ENCODE results near the gene ARFGEF3.
"Not testable (repeated sequence)": the region's sequence is repeated elsewhere in the genome, so short reads cannot be mapped to it uniquely, and the experiment has no call there.

The ARFGEF3 gene

DNA sequence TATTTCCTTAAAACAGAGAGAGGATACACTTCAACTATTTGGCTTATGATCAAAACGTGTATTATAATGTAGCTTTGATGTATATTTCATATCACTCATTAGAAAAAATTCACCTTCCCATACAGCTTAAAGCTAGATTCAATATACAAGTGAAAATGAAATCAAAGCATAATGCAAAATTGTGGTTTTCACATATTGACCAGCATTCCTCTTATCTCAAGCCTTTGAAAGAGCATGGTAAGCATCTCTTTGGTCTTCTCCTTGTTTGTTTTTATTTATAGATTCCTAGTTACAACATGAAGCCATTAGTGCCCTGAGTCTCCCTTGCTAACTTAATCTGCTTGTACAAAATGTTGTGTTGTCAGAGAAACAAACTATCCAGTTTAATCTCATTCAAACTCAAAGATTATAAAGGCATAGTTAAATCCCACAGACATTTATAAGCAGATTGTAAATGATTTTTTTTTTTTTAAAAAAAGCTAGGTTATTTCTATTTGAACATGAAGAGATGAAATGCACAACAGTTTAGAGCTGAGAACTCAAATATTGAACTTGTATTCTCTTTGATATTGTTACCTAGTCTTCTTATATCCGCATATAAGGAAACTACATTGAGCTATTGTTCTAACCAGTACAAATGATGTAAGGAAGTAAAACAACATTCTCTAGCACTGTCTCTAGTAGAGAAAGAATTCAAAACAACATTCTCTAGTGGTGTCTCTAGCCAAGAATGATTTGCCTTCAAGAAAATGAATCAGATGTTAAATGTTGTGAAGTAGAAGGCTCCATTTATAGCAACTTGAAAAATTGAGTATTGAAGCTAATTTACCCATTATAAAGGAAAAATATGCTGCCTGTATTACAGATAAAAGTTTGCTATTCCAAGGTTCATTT is 184.8 kb downstream of the ARFGEF3 start:
- no peak overlapping the region for H3K27ac Mint-ChIP-seq
- DNase-seq, result no peak
- H3K27me3 Mint-ChIP-seq, result peaks cover 22% of the 10 kb centered on the region
- H3K36me3 Mint-ChIP-seq, result no peaks in the 10 kb centered on the region
- H3K9me3 Mint-ChIP-seq, result no peaks in the 10 kb centered on the region
- H3K4me3 Mint-ChIP-seq, result no peak overlapping the region
- H3K4me1 Mint-ChIP-seq, result no peaks in the 10 kb centered on the region
- CTCF ChIA-PET, result interaction anchor here (0.9 to 1.2 kb wide), 2 partner anchors 31 to 230 kb away, joined by 3 to 4 read pairs; partner anchors contain the start of gene SMIM28

DNA sequence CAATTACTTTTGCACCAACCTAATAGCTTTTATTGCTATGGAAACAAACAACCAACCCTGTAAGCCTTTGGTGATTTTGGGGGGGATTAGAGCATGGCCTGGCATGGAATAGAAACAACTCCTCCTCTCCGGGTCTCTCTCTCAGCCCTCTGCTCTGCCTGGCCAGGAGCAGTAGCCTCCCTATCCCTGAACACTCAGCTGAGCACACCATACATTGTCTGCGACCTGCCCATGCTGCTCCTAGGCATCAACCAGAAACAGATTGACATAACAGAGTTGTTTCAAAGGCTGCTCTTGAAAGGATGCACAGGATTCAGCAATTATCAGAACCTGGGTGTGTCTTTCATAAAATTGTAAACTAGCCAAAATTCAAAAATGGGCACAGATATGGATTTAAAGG is 186.1 kb downstream of the ARFGEF3 start:
- Mint-ChIP-seq H3K4me3 (no peak overlapping the region), H3K27me3 (peaks cover 26% of the 10 kb centered on the region), H3K36me3 (no peaks in the 10 kb centered on the region), H3K27ac (no peak overlapping the region), H3K4me1 (no peaks in the 10 kb centered on the region), H3K9me3 (no peaks in the 10 kb centered on the region)
- DNase-seq, result no peak
- CTCF ChIA-PET, result no interaction called here

DNA sequence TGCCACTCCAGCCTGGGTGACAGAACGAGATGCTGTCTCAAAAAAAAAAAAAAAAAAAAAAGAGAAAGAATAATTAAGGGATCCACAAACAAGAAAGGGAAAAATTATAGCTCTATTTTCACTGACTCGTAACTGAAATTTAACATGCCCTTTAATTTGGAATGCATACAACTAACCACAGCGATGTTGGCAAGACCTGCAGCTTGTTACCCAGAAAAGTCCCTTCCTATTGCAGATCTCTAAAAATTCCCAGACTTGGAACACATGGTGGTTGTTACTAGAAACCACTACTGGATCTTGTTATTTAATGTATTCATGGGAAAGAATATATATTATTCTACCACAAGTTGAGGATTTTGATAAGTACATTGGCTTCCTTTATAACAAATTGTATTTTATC is 188.2 kb downstream of the ARFGEF3 start:
- no peak overlapping the region for H3K4me3 Mint-ChIP-seq
- no peaks in the 10 kb centered on the region for H3K36me3 Mint-ChIP-seq
- H3K27ac Mint-ChIP-seq, result no peak overlapping the region
- CTCF ChIA-PET, result no interaction called here
- no peaks in the 10 kb centered on the region for H3K4me1 Mint-ChIP-seq
- H3K27me3 Mint-ChIP-seq, result peaks cover 32% of the 10 kb centered on the region
- H3K9me3 Mint-ChIP-seq, result no peaks in the 10 kb centered on the region
- DNase-seq, result no peak

DNA sequence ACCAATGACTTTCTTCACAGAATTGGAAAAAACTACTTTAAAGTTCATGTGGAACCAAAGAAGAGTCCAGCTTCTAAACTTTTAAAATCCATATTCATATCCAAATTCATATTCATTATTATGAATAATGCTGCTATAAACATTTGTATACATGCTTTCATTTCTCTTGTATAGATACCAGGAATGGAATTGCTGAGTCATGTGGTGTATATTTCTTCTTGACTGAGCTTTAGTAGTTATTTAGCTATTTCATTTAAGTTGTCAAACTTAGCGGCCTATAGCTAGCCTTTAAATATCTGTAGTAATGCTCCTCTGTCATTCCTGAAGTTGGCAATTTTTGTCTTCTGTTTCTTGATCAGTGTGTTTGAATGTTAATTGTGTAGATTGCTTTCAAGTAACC is 196.2 kb downstream of the ARFGEF3 start:
- CTCF ChIA-PET, result no interaction called here
- Mint-ChIP-seq H3K9me3 (no peaks in the 10 kb centered on the region), H3K4me3 (no peak overlapping the region), H3K27me3 (peaks cover 14% of the 10 kb centered on the region), H3K27ac (no peak overlapping the region), H3K36me3 (no peaks in the 10 kb centered on the region), H3K4me1 (no peaks in the 10 kb centered on the region)
- no peak for DNase-seq

DNA sequence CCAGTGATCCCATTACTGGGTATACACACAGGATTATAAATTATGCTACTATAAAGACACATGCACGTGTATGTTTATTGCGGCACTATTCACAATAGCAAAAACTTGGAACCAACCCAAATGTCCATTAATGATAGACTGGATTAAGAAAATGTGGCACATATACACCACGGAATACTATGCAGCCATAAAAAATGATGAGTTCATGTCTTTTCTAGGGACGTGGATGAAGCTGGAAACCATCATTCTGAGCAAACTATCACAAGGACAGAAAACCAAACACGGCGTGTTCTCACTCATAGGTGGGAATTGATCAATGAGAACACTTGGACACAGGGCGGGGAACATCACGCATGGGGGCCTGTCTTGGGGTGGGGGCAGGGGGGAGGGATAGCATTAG is 206.9 kb downstream of the ARFGEF3 start:
- H3K4me3 Mint-ChIP-seq, CTCF ChIA-PET, H3K9me3 Mint-ChIP-seq, H3K36me3 Mint-ChIP-seq, H3K4me1 Mint-ChIP-seq, DNase-seq, H3K27ac Mint-ChIP-seq: not testable (repeated sequence)
- peaks cover 10% of the 10 kb centered on the region for H3K27me3 Mint-ChIP-seq

DNA sequence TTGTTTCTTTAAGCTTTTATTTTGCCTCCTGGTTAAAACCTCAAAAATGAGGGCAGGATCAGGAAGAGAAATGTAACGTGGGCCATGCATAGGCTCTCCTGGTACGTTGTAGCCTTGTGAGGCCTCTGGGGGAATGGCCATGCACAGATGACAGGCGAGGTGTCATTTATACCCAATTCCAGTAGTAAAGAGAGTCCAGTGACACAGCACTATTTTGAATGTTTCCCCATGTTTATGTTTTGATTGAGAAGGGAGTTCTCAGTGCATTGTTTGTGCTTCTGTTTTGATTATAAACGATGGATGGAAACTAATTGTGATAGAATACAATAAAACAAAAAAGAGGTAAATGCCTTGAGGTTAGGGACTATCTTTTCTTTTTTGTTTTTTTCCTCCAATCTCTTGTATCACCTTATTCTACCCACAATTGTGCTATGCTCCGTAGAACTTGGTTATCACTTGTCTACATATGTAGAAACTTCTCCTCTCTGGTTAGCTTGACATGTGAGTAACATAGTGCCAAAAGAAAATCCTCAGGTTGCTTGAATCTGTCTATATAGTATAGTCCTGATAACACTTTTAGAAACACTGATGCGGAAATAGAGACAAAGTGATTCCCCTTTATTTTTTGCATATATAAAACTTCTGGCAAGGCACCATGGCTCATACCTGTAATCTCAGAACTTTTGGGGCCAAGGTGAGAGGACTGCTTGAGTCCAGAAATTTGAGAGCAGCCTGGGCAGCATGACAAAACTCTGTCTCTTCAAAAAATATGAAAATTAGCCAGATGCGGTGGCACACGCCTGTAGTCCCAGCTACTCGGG is 209.1 kb downstream of the ARFGEF3 start:
- Mint-ChIP-seq H3K4me3 (no peak overlapping the region), H3K27ac (no peak overlapping the region), H3K9me3 (no peaks in the 10 kb centered on the region), H3K36me3 (no peaks in the 10 kb centered on the region), H3K27me3 (peaks cover 10% of the 10 kb centered on the region), H3K4me1 (no peaks in the 10 kb centered on the region)
- no peak for DNase-seq
- CTCF ChIA-PET, result no interaction called here

DNA sequence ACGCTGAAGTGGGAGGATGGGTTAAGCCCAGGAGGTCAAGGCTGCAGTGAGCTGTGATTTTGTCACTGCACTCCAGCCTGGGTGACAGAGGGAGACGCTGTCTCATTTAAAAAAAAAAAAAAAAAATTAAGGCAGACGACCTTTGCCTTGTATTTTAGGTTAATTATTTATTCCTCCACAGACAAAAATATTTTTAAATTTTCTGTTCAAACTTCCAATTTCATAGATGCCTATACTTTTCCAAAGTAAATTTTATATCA is 209.6 kb downstream of the ARFGEF3 start:
- DNase-seq, result no peak
- Mint-ChIP-seq H3K27me3 (peaks cover 10% of the 10 kb centered on the region), H3K27ac (no peak overlapping the region), H3K36me3 (no peaks in the 10 kb centered on the region), H3K4me1 (no peaks in the 10 kb centered on the region), H3K4me3 (no peak overlapping the region), H3K9me3 (no peaks in the 10 kb centered on the region)
- CTCF ChIA-PET, result no interaction called here

DNA sequence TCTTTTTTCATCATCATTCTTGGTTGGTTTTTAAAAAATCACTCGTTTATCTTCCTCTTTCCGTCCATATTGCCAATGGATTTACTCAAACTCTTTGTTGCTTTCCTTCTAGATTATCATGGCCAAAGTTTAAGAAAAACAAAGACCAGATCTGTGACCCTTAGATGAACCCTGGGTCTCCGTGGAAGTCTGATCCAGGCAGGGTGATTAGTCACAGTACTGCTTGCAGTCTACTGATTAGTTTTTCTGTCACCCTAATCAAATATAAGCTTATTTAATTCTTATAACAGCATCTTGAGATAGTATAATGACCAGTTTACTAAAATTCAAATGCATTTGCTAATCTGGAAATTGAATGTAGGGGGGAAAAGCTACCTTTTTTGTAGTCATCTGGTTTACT is 210.0 kb downstream of the ARFGEF3 start:
- no peak for DNase-seq
- Mint-ChIP-seq H3K36me3 (no peaks in the 10 kb centered on the region), H3K9me3 (no peaks in the 10 kb centered on the region), H3K4me1 (no peaks in the 10 kb centered on the region), H3K4me3 (no peak overlapping the region), H3K27me3 (peaks cover 10% of the 10 kb centered on the region), H3K27ac (no peak overlapping the region)
- CTCF ChIA-PET, result interaction anchor here (0.9 kb wide), 1 partner anchor 138 kb away, joined by 3 read pairs; no protein-coding TSS in a partner anchor

DNA sequence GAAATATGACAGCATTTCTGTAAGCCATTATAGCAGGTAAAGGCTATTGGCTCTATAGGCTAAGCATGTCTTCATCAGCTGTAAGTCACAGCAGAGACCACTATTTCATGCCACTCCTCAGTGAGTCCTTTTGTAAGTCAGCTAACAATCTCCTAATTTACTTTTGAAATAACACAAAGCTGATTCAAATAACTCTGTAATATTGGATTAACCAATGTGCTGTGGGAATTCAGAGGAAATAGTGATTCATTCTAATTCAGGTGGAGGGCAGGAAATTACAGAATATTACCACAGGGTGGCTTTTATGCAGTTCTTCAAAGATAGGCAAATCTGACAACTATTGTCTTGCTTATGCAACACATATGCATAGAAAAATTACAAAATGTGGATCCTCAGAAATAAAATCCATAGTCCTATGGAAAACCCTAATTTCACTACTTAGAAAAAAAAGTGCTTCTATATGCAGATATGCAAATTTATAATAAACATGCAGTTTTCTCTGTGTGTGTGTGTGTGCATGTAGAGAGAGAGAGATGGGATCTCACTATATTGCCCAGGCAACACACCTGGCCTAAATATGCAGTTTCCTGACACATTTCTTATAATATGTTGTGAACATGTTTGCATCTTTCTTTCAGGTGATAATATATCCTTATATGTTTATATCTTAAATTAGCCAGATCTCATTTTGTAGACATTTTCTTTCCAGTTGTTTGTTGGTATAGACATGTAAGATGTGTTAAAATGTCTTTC is 211.1 kb downstream of the ARFGEF3 start:
- Mint-ChIP-seq H3K27me3 (peaks cover 13% of the 10 kb centered on the region), H3K36me3 (no peaks in the 10 kb centered on the region), H3K4me1 (no peaks in the 10 kb centered on the region), H3K9me3 (no peaks in the 10 kb centered on the region), H3K4me3 (no peak overlapping the region), H3K27ac (no peak overlapping the region)
- DNase-seq, result no peak
- CTCF ChIA-PET, result interaction anchor here (0.9 kb wide), 1 partner anchor 137 kb away, joined by 3 read pairs; no protein-coding TSS in a partner anchor

DNA sequence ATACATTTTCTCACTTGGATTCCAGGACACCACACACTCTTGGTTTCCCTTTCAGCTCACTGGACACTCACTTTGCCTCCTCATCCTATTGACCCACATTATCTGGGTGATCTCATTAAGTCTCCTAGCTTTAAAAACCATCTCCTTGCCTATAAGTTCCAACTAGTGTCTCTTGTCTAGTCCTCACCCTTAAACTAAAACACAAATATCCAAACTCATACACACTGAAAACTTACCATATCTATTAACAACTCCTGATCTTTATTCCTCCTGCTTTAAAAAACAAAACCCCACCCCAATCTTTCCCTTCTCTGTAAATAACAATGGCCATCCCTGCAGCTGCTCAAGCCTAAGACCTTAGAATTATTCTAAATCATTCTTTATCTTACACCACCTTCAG is 212.5 kb downstream of the ARFGEF3 start:
- CTCF ChIA-PET, result interaction anchor here (1.3 kb wide), 1 partner anchor 134 kb away, joined by 3 read pairs; no protein-coding TSS in a partner anchor
- no peak overlapping the region for H3K27ac Mint-ChIP-seq
- no peak for DNase-seq
- peaks cover 15% of the 10 kb centered on the region for H3K27me3 Mint-ChIP-seq
- no peaks in the 10 kb centered on the region for H3K36me3 Mint-ChIP-seq
- H3K4me3 Mint-ChIP-seq, result no peak overlapping the region
- H3K4me1 Mint-ChIP-seq, result no peaks in the 10 kb centered on the region
- no peaks in the 10 kb centered on the region for H3K9me3 Mint-ChIP-seq

DNA sequence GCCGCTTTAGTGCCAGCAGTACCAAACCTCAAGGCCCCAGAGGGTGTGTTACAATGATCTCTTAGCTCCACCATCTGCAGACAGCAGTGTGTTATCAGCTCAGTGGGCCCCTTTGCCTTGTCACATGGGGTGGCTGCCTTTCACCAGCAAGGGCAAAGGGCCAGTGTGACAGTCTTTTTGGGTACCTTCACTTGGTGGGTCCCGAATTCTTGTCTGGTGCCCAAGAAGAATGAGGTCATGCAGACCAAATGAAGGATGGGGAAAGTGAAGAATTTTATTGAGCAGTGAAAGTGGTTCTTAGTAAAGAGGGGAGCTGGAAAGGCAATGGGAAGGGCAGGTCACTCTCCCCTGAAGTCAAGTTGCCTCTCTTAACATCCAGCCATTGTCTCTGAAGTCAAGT is 213.1 kb downstream of the ARFGEF3 start:
- Mint-ChIP-seq H3K9me3 (no peaks in the 10 kb centered on the region), H3K27me3 (peaks cover 15% of the 10 kb centered on the region), H3K4me1 (no peaks in the 10 kb centered on the region), H3K4me3 (no peak overlapping the region), H3K27ac (no peak overlapping the region), H3K36me3 (no peaks in the 10 kb centered on the region)
- CTCF ChIA-PET, result interaction anchor here (1.3 kb wide), 1 partner anchor 134 kb away, joined by 3 read pairs; no protein-coding TSS in a partner anchor
- DNase-seq, result no peak

DNA sequence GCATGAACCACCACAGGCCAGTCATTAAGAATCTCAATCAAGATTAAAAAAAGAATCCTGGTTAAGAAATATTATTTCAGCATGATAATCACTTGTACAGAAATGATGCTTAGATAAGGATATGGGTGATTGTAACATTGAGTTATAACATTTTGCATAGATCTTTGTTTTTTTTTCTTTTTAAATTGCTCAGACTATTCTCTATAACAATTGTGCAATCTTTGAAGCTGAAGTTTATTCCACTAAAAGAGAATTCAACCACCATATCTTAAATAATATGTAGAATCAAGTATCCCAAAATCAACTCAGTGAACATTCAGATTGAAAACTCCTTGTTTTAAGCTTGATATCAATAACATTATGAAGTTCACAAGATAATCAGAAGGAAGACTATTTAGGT is 215.3 kb downstream of the ARFGEF3 start:
- Mint-ChIP-seq H3K4me1 (no peaks in the 10 kb centered on the region), H3K27me3 (peaks cover 5% of the 10 kb centered on the region), H3K4me3 (no peak overlapping the region), H3K36me3 (no peaks in the 10 kb centered on the region), H3K9me3 (no peaks in the 10 kb centered on the region), H3K27ac (no peak overlapping the region)
- CTCF ChIA-PET, result no interaction called here
- no peak for DNase-seq

DNA sequence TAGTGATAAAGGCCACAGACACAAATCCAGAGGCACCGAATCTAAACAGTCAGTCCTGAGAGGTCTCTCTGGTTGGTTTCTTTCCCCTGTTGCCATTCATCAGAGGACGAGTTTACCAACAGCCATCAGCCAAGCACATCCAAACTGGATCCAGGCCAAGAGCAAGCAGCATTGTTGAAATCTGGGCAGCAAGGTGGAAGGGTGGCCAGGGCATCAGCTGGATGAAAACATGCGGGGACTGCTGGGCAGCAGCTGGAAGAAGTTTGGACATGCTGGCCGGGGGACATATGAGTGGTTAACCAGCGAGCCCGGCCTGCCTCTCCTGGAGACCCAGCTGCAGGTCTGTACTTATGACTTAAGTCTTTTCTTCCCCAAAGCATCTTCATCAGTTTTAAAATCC is 216.1 kb downstream of the ARFGEF3 start, which contains the start of gene SMIM28:
Gene SMIM28 (plus strand): TSS at position 62 of the 400 bp plus-strand sequence. CDS start 168 bp downstream, at position 230.
- CTCF ChIA-PET, result interaction anchor here (0.8 kb wide), 1 partner anchor 32 kb away, joined by 3 read pairs; no protein-coding TSS in a partner anchor
- no peak within 1 kb of the TSS for H3K27ac Mint-ChIP-seq
- H3K4me1 Mint-ChIP-seq, result no peaks in the 10 kb centered on the region
- H3K36me3 Mint-ChIP-seq, result no peaks in the 10 kb centered on the region
- DNase-seq, result no peak
- no peaks in the 10 kb centered on the region for H3K9me3 Mint-ChIP-seq
- H3K4me3 Mint-ChIP-seq, result no peak within 1 kb of the TSS
- H3K27me3 Mint-ChIP-seq, result peaks cover 8% of the 10 kb centered on the region

DNA sequence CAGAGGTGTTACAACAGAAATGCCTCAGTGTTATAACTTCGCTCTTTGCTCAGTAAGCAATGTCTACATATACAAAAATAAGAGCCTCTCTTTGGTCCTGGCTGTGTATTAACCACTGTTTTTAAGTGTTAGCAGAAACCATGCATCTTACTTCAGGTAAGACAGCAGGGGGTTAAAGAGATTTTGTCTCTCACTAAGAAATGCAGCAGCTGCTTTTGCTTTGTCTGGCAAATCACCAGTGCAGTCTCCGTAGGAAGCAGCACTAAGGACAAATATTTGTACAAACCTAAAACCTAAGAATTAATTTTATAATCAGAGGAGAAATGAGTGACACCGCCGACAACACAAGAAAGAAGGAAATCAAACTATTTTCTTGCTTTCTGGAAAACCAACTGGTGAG is 216.7 kb downstream of the ARFGEF3 start:
- H3K36me3 Mint-ChIP-seq, result no peaks in the 10 kb centered on the region
- H3K27ac Mint-ChIP-seq, result no peak overlapping the region
- no peaks in the 10 kb centered on the region for H3K9me3 Mint-ChIP-seq
- H3K27me3 Mint-ChIP-seq, result peaks cover 8% of the 10 kb centered on the region
- H3K4me1 Mint-ChIP-seq, result no peaks in the 10 kb centered on the region
- CTCF ChIA-PET, result no interaction called here
- no peak for DNase-seq
- no peak overlapping the region for H3K4me3 Mint-ChIP-seq

All from activated naive CD4-positive, alpha-beta T cell treated with anti-CD3 and anti-CD28 coated beads, Interleukin-2, amount 10 ng/mL, durations not matched to agents 7 days and 5 days (primary cell).